Endodermal cell (in vitro differentiated cells): ENCODE results near the gene SLC38A10. TPM values are rescaled to one million over a fixed set of nuclear protein-coding genes. Genes with fewer than 3 reads are reported as not detected.

Experiments
- DNase-seq: peaks from one replicate; pipeline ENCODE4 v3.0.0-alpha.2; 2017
- H3K27ac ChIP-seq: 2 replicates; pipeline ENCODE4 v1.5.1; 2013; ENCODE audit warnings: mild to moderate bottlenecking, low read depth, low read length, moderate library complexity
- H3K27me3 ChIP-seq: 2 replicates; pipeline ENCODE4 v1.6.1; 2013; ENCODE audit warnings: mild to moderate bottlenecking, low read length, moderate library complexity; ENCODE audit not compliant: insufficient read depth, control insufficient read depth, poor library complexity, severe bottlenecking
- H3K36me3 ChIP-seq: 2 replicates; pipeline ENCODE4 v1.7.0; 2013; ENCODE audit warnings: mild to moderate bottlenecking, low read length, moderate library complexity; ENCODE audit not compliant: control insufficient read depth, insufficient read depth
- H3K4me1 ChIP-seq: one replicate; pipeline ENCODE4 v1.7.0; 2013; ENCODE audit warnings: low read length; ENCODE audit not compliant: control insufficient read depth, insufficient read depth
- H3K4me3 ChIP-seq: 2 replicates; pipeline ENCODE4 v1.5.1; 2013; ENCODE audit warnings: mild to moderate bottlenecking, low read length, moderate library complexity
- H3K9ac ChIP-seq: 2 replicates; pipeline ENCODE4 v1.6.1; 2013; ENCODE audit warnings: mild to moderate bottlenecking, low read length, moderate library complexity; ENCODE audit not compliant: poor library complexity, severe bottlenecking; ENCODE audit errors: extremely low read depth
- H3K9me3 ChIP-seq: 2 replicates; pipeline ENCODE4 v1.6.1; 2013; ENCODE audit warnings: mild to moderate bottlenecking, low read length, moderate library complexity; ENCODE audit not compliant: control insufficient read depth
- H3K27ac Mint-ChIP-seq: 2 replicates; pipeline ENCODE4 v1.8.0; 2020; ENCODE audit warnings: mixed read lengths
- H3K27me3 Mint-ChIP-seq: 2 replicates; pipeline ENCODE4 v1.8.0; 2021; ENCODE audit warnings: mild to moderate bottlenecking, mixed read lengths; ENCODE audit not compliant: insufficient read depth
- H3K36me3 Mint-ChIP-seq: 2 replicates; pipeline ENCODE4 v1.8.0; 2020; ENCODE audit warnings: low read depth, mixed read lengths
- H3K4me1 Mint-ChIP-seq: 2 replicates; pipeline ENCODE4 v1.8.0; 2020; ENCODE audit warnings: mixed read lengths
- H3K4me3 Mint-ChIP-seq: 2 replicates; pipeline ENCODE4 v1.8.0; 2020; ENCODE audit warnings: mild to moderate bottlenecking, moderate library complexity, mixed read lengths
- H3K9me3 Mint-ChIP-seq: 2 replicates; pipeline ENCODE4 v1.8.0; 2020; ENCODE audit warnings: mild to moderate bottlenecking, mixed read lengths
- CTCF ChIP-seq: fragments of 200-600 bp; sonication (generic); conservative IDR thresholded peaks from 2 replicates; pipeline ENCODE4 v1.5.0; 2021; ENCODE audit warnings: antibody characterized with exemption, mild to moderate bottlenecking
- WGBS, 2 experiments: methylation state at CpG; one replicate each; pipeline versions ENCODE4 v1.1.5 to v1.1.7; 2013; ENCODE audit warnings: missing lambda C conversion rate in 2 of 2, mixed read lengths in 1 of 2; ENCODE audit not compliant: insufficient coverage in 1 of 2, insufficient read length in 1 of 2; 5-methylcytosine and 5-hydroxymethylcytosine counted together
- total RNA-seq, 2 donors: library from RNA; stranded (reverse); fragmentation: NEBNext Ultra II Directional in 1 of 2; extraction: Animal tissue kit (Norgen Biotek cat#: 25700) in 1 of 2; gene quantifications; 2 replicates in 1 of 2; 3 replicates in 1 of 2; pipeline ENCODE4 v1.2.1, GENCODE V29; 2021

The SLC38A10 gene
- total RNA-seq, 2 donors from 2014 or later, result 60.2 to 90.3 TPM

GRCh38 chr17:81218991-81219390, 76.1 kb downstream of the SLC38A10 start:
- WGBS, 2 experiments, result 93 to 96% methylated on average over 8 to 11 of the region's 11 CpGs
- no peak overlapping the region for H3K4me3 Mint-ChIP-seq
- peaks cover 7% of the 10 kb centered on the region for H3K27me3 ChIP-seq
- no peak overlapping the region for H3K4me3 ChIP-seq
- H3K36me3 ChIP-seq, result no peaks in the 10 kb centered on the region
- no peak overlapping the region for H3K9ac ChIP-seq
- peaks cover 9% of the 10 kb centered on the region for H3K4me1 ChIP-seq
- DNase-seq, result no peak
- H3K27ac Mint-ChIP-seq, result no peak overlapping the region
- TF ChIP-seq CTCF, result no peak
- no peak overlapping the region for H3K27ac ChIP-seq
- peaks cover 4% of the 10 kb centered on the region for H3K27me3 Mint-ChIP-seq
- H3K9me3 Mint-ChIP-seq, result no peaks in the 10 kb centered on the region
- peaks cover 15% of the 10 kb centered on the region for H3K4me1 Mint-ChIP-seq
- no peaks in the 10 kb centered on the region for H3K9me3 ChIP-seq
- peaks cover 15% of the 10 kb centered on the region for H3K36me3 Mint-ChIP-seq

GRCh38 chr17:81218459-81218858, 76.6 kb downstream of the SLC38A10 start:
- H3K9me3 ChIP-seq, result no peaks in the 10 kb centered on the region
- WGBS, 2 experiments, result 79 to 89% methylated on average over 8 to 13 of the region's 13 CpGs
- Mint-ChIP-seq H3K9me3 (no peaks in the 10 kb centered on the region), H3K27me3 (no peaks in the 10 kb centered on the region), H3K36me3 (peaks cover 15% of the 10 kb centered on the region), H3K27ac (no peak overlapping the region), H3K4me3 (no peak overlapping the region), H3K4me1 (peaks cover 10% of the 10 kb centered on the region)
- H3K4me3 ChIP-seq, result no peak overlapping the region
- H3K36me3 ChIP-seq, result no peaks in the 10 kb centered on the region
- DNase-seq, result no peak
- no peak overlapping the region for H3K27ac ChIP-seq
- peaks cover 2% of the 10 kb centered on the region for H3K27me3 ChIP-seq
- TF ChIP-seq CTCF, result no peak
- H3K4me1 ChIP-seq, result peaks cover 9% of the 10 kb centered on the region
- no peak overlapping the region for H3K9ac ChIP-seq

GRCh38 chr17:81217491-81217890, 77.6 kb downstream of the SLC38A10 start:
- peaks cover 9% of the 10 kb centered on the region for H3K4me1 ChIP-seq
- no peaks in the 10 kb centered on the region for H3K9me3 ChIP-seq
- DNase-seq, result no peak
- no peak overlapping the region for H3K9ac ChIP-seq
- no peaks in the 10 kb centered on the region for H3K36me3 ChIP-seq
- Mint-ChIP-seq H3K9me3 (no peaks in the 10 kb centered on the region), H3K4me1 (peaks cover 9% of the 10 kb centered on the region), H3K27ac (no peak overlapping the region), H3K36me3 (peaks cover 15% of the 10 kb centered on the region), H3K4me3 (no peak overlapping the region), H3K27me3 (no peaks in the 10 kb centered on the region)
- H3K27me3 ChIP-seq, result no peaks in the 10 kb centered on the region
- H3K4me3 ChIP-seq, result no peak overlapping the region
- TF ChIP-seq CTCF, result no peak
- no peak overlapping the region for H3K27ac ChIP-seq
- 88 to 94% methylated on average over 16 to 18 of the region's 18 CpGs for WGBS, 2 experiments
